CD4-positive, alpha-beta T cell (primary cell): ENCODE measurements around the gene FAM13C. TPM values are rescaled to one million over a fixed set of nuclear protein-coding genes. Genes with fewer than 3 reads are reported as not detected.

Source experiments
- ATAC-seq: fragments of 200-7000 bp; cut with Tn5 transposase; one replicate; pipeline ENCODE4 v1.10.0; 2022; ENCODE audit warnings: mild to moderate bottlenecking; ENCODE audit not compliant: poor library complexity
- CTCF ChIA-PET: fragments of 350-600 bp; sonication (Branson Sonifier 250); formaldehyde crosslinking; loops from one replicate; lab custom pipeline; 2021; ENCODE audit warnings: antibody characterized with exemption, inconsistent platforms; lab: Charles Lee
- POLR2A ChIA-PET: fragments of 350-600 bp; sonication (Branson Sonifier 250); formaldehyde crosslinking; loops from one replicate; lab custom pipeline; 2021; ENCODE audit warnings: antibody characterized with exemption, inconsistent platforms; lab: Charles Lee
- DNase-seq, 14 experiments: peaks; one replicate each; pipeline ENCODE4 v3.0.0-alpha.2; 2013 to 2020; ENCODE audit warnings: mixed read lengths in 2 of 14
- H3K27ac ChIP-seq, 2 donors: one replicate each; pipeline versions ENCODE4 v1.5.1 to v1.7.0; 2013; ENCODE audit warnings: low read length in 2 of 2, low read depth in 1 of 2, mild to moderate bottlenecking in 1 of 2
- H3K27me3 ChIP-seq, 2 experiments: 1 replicate in 1 of 2; 2 replicates in 1 of 2; pipeline versions ENCODE4 v1.6.1 to v1.7.0; 2013; ENCODE audit warnings: low read length in 2 of 2, control low read depth in 1 of 2, mild to moderate bottlenecking in 1 of 2, moderate library complexity in 1 of 2; ENCODE audit not compliant: insufficient read depth in 2 of 2, control insufficient read depth in 1 of 2
- H3K36me3 ChIP-seq: one replicate; pipeline ENCODE4 v1.6.1; 2013; ENCODE audit warnings: low read length, control low read depth; ENCODE audit not compliant: insufficient read depth
- H3K4me1 ChIP-seq: one replicate; pipeline ENCODE4 v1.6.1; 2013; ENCODE audit warnings: low read length, control low read depth; ENCODE audit not compliant: insufficient read depth
- H3K4me3 ChIP-seq: one replicate; pipeline ENCODE4 v1.5.1; 2013; ENCODE audit warnings: mild to moderate bottlenecking, low read length, moderate library complexity
- H3K9me3 ChIP-seq, 2 experiments: 1 replicate in 1 of 2; 2 replicates in 1 of 2; pipeline versions ENCODE4 v1.6.1 to v1.7.0; 2013; ENCODE audit warnings: low read length in 2 of 2, mild to moderate bottlenecking in 2 of 2, control low read depth in 1 of 2, moderate library complexity in 1 of 2; ENCODE audit not compliant: control insufficient read depth in 1 of 2, insufficient read depth in 1 of 2
- H3K27ac Mint-ChIP-seq: one replicate; pipeline ENCODE4 v1.8.0; 2020; ENCODE audit warnings: mixed read lengths
- H3K27me3 Mint-ChIP-seq: one replicate; pipeline ENCODE4 v1.8.0; 2021; ENCODE audit warnings: mixed read lengths
- H3K36me3 Mint-ChIP-seq: one replicate; pipeline ENCODE4 v1.8.0; 2021; ENCODE audit warnings: low read depth, mixed read lengths
- H3K4me1 Mint-ChIP-seq: one replicate; pipeline ENCODE4 v1.8.0; 2021; ENCODE audit warnings: low read depth, mixed read lengths
- H3K4me3 Mint-ChIP-seq: one replicate; pipeline ENCODE4 v1.8.0; 2020; ENCODE audit warnings: mild to moderate bottlenecking, mixed read lengths
- H3K9me3 Mint-ChIP-seq: one replicate; pipeline ENCODE4 v1.8.0; 2020; ENCODE audit warnings: mixed read lengths
- CTCF ChIP-seq: fragments of 200-600 bp; IDR thresholded peaks from one replicate; pipeline ENCODE4 v1.8.0; 2022; ENCODE audit warnings: antibody characterized with exemption, mild to moderate bottlenecking
- intact Hi-C, 2 experiments: fragments of 100-400 bp; cut with DNase I in 1 of 2; cut with micrococcal nuclease in 1 of 2; formaldehyde crosslinking; loops; one replicate each; pipeline versions ENCODE4 v1.15.1 to v1.9.0; 2023 to 2025; cut with DNase I, micrococcal nuclease
- total RNA-seq, 174 experiments: library from RNA in 2 of 174; stranded (reverse) in 2 of 174; gene quantifications; one replicate each; pipeline ENCODE4 v1.2.3 and lab custom pipeline; 2021 to 2026

The FAM13C gene
- total RNA-seq, 2 experiments from 2014 or later: not detected

- intact Hi-C loops: no loop called here
- Histone ChIP-seq H3K4me3 (no peak overlapping the region), H3K4me1 (no peaks in the 10 kb centered on the region), H3K27ac (no peak overlapping the region), H3K9me3 (no peaks in the 10 kb centered on the region), H3K36me3 (no peaks in the 10 kb centered on the region), H3K27me3 (no peaks in the 10 kb centered on the region)
- no peak overlapping the region for H3K27ac Mint-ChIP-seq
- CTCF ChIA-PET: no interaction called here
- ATAC-seq: no peak
- no peaks in the 10 kb centered on the region for H3K27me3 Mint-ChIP-seq
- POLR2A ChIA-PET: no interaction called here
- DNase-seq: no peak
- H3K4me1 Mint-ChIP-seq: no peaks in the 10 kb centered on the region
- TF ChIP-seq CTCF: no peak
- H3K36me3 Mint-ChIP-seq: no peaks in the 10 kb centered on the region
- H3K4me3 Mint-ChIP-seq: no peak overlapping the region
- no peaks in the 10 kb centered on the region for H3K9me3 Mint-ChIP-seq
Observed at GRCh38 chr10:59234194-59234593, 128.2 kb downstream of the FAM13C start.

DNA sequence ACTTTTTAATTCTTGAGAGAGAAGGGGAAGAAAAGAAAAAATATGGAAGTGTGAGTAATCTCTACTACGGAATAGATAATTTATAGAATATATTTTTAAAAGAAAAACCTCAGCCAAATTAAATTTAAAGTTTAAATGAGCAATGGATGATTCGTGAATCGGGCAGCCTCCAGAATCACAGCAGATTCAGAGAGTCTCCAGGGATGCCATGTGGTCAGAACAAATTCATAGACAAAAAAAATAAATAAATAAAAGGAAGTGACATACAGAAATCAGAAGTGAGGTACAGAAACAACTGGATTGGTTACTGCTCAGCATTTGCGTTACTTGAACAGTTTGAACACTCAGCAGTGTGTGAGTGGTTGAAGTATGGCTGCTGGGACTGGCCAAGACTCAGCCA is 132.9 kb downstream of the FAM13C start:
- CTCF ChIA-PET: no interaction called here
- no peaks in the 10 kb centered on the region for H3K4me1 ChIP-seq
- H3K9me3 ChIP-seq: no peaks in the 10 kb centered on the region
- no peak overlapping the region for H3K27ac ChIP-seq
- no peak for TF ChIP-seq CTCF
- Mint-ChIP-seq H3K4me1 (no peaks in the 10 kb centered on the region), H3K36me3 (no peaks in the 10 kb centered on the region), H3K9me3 (no peaks in the 10 kb centered on the region), H3K4me3 (no peak overlapping the region), H3K27me3 (no peaks in the 10 kb centered on the region), H3K27ac (no peak overlapping the region)
- intact Hi-C loops: no loop called here
- no peaks in the 10 kb centered on the region for H3K36me3 ChIP-seq
- H3K4me3 ChIP-seq: no peak overlapping the region
- DNase-seq (no peak), ATAC-seq (no peak)
- no peaks in the 10 kb centered on the region for H3K27me3 ChIP-seq
- POLR2A ChIA-PET: no interaction called here

DNA sequence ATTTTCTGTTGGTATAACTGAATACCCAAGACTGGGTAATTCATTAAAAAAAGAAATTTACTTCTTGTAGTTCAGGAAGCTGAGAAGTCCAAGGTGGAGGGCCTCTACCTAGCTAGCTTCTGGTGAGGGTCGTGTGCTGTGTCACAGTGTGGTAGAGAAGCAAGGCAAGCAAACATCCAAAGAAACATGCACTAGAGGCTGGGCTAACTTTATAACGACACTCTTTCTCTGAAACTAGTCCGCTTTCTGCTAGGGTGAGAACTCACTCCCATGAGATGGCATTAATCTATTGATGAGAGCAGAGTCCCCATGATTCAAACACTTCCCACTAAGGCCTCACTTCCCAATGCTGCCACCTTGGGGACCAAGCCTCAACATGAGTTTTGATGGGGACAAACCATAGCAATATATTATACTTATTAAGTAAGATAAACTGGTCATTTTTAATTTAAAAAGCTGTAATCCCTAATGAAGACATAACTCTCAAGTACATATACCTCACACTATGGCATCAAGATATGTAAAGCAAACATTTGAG is 135.1 kb downstream of the FAM13C start:
- no peak for ATAC-seq
- POLR2A ChIA-PET: no interaction called here
- Histone ChIP-seq H3K36me3 (no peaks in the 10 kb centered on the region), H3K27ac (no peak overlapping the region), H3K4me1 (no peaks in the 10 kb centered on the region), H3K9me3 (no peaks in the 10 kb centered on the region), H3K4me3 (no peak overlapping the region), H3K27me3 (no peaks in the 10 kb centered on the region)
- CTCF ChIA-PET: no interaction called here
- DNase-seq: no peak
- intact Hi-C loops: no loop called here
- Mint-ChIP-seq H3K9me3 (no peaks in the 10 kb centered on the region), H3K27ac (no peak overlapping the region), H3K4me3 (no peak overlapping the region), H3K27me3 (no peaks in the 10 kb centered on the region), H3K36me3 (no peaks in the 10 kb centered on the region), H3K4me1 (no peaks in the 10 kb centered on the region)
- TF ChIP-seq CTCF: no peak
